HG02763 (cell line): ENCODE data around the gene SLC25A36.
"Not testable (repeated sequence)": the region's sequence is repeated elsewhere in the genome, so short reads cannot be mapped to it uniquely, and the experiment has no call there.

ENCODE experiments used
- ATAC-seq: cut with Tn5 transposase; IDR thresholded peaks from one replicate; pipeline ENCODE4 v1.9.1; 2021; ENCODE audit warnings: mild to moderate bottlenecking, moderate library complexity; ENCODE audit not compliant: unreplicated experiment

The SLC25A36 gene

DNA sequence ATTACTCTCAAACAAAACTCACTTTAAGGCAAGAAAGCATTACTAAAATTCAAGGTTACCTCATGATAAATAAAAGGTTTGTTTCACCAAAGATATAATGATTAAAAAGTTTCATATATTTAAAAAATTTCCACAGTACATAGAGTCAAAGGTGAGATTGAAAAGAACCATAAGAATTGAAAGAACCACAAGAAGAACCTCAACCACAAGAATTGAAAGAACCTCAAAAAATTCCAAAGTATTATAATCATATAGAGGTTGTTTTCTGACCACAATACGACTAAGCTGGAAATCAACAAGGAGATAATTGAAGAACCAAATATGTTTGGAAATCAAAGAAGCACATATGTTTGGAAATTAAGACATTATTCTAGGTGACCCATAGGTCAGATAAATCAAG lies 52.7 kb downstream of the SLC25A36 start:
- no peak for ATAC-seq

DNA sequence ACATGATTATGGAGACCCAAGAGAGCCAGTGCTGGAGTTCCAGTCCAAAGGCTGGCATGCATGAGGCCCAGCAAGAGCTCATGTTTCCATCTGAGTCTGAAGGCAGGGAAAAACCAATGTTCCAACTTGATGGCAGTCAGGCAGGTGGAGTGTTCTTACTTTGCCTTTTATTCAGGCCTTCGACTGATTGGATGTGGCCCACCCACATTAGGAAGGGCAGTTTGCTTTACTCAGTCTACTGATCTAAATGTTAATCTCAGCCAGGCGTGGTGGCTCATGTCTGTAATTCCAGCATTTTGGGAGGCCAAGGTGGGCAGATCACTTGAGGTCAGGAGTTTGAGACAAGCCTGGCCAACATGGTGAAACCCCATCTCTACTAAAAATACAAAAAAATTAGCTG lies 53.2 kb downstream of the SLC25A36 start:
- not testable (repeated sequence) for ATAC-seq

DNA sequence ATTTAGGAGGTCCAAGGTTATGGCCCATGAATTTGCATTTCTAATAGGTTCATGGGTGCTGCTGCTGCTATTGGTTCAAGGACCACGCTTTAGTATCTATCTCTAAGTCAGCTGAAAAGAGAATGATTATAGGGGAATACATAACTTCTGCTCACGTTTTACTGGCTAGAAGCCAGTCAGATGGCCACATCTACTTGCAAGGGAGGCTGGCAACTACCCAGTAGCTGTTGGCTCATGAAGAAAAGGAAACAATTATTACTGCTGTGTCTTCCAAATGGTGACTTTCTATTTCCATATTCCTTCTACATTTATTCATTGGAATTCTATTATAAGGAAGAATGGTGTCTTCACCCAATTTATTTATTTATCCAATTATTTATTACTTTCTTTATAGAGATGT lies 54.2 kb downstream of the SLC25A36 start:
- ATAC-seq = no peak

DNA sequence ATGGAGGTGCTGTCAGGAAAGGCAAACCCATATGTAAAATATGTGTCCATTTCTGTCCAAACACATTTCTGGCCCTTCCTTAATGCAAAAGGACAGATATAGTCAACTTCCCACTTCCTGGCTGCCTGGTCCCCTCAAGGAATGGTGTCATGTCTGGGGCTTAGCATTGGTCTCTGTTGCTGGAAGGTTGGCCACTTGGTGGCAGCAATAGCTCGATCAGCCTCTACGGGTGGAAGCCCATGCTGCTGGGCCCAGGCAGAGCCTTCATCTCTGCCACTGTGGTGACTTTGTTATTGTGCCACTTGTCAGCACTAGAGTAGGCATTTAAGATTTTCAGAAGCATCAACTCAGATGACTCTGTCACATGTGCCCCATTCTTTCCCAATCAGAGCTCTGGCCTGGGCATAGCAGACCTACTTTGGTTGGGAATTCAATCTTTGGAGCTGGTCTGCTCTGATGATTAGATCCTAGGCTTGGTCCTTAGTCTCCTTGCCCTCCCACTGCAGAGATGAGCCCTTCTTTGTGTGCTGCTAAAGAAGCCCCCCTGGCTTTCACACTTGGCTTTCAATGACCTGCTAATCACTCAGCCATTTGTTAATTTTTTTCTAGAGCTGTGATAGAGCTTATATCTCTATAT lies 58.5 kb downstream of the SLC25A36 start:
- ATAC-seq = peak; percentile 53

DNA sequence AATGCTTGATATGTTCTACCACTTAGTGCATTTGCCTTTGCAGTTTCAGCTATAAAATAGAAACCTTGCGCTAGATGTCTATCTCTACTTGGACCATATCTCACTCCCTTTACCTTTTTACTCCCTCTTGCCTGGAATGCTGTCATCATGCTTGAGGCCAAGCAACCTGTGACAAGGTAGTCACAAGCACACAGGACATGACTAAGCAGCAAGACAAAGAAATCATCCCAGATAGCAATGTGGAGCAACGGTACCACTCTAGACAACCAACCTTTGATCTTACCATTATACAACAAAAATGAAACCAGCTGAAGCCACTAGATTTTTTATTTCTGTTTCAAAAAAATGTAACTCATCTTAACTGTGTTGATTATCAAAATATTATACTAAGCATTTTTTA lies 59.0 kb downstream of the SLC25A36 start:
- no peak for ATAC-seq

DNA sequence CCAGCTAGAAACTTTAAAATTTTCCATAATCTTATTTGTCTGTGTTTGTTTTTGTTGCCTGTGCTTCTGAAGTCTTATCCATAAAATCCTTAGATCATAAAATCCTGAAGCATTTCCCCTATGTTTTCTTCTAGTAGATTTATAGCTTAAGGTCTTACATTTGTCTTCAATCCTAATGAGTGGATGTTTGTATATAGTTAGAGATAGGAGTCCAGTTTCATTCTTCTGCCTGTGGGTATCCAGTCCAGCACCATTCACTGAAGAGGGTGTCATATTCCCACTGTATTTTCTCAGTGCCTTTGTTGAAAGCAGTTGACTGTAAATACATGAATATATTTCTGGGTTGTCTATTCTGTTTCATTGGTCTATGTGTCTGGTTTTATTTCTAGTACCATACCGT lies 64.7 kb downstream of the SLC25A36 start:
- ATAC-seq = no peak

DNA sequence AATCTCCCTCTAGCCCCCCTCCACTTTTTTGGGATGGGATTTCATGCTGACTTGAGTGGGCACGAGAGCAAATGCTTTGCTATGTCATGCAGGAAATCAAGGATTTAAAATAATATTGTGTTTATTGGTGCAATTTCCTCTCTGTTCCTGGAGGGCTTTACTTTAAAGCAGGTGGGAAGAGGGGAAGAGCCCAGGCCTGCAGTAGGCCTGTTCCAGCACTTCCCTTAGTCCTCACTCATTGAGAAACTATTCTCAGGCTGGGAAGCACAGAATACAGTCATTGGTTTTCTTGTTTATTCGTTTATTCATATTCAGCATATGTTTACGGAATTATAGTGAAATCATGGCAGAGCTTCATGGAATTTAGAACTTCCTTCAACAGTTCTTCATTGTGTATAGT lies 67.9 kb downstream of the SLC25A36 start:
- ATAC-seq = no peak

DNA sequence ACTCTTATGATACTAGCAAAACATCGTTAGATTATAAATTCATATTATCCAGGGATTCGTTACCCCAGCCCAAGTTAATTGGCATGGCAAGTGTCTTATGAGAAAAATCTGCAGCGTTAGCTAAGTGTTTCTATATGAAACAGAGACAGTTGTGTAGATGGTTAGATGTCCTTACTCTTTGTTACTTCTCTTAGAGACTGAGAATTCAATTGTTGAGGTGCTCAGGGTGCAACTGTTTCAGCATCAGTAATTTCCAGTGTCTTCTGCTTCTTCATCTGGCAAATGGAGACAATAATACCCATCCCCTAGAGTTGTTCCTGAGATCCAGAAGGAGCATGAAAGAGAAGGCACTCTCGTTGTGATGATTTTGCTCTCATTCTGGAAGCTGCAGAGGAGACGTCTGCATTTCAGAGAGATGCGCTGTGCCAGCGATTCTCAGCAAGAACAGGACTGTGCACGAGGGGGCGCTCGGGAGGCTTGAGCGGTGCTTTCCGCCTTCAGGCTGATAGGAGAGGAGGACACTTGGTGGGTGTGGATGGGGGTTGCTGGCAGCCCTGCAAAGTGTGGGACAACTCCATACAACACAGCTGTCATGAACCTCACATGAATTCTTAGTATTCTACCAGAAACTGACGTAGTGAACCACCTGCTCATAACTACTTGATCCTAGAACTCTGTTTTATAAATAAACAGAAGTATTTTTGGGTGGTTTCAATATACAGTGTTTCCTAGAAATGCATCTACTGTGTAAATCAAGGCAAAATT lies 69.8 kb downstream of the SLC25A36 start:
- ATAC-seq = no peak

DNA sequence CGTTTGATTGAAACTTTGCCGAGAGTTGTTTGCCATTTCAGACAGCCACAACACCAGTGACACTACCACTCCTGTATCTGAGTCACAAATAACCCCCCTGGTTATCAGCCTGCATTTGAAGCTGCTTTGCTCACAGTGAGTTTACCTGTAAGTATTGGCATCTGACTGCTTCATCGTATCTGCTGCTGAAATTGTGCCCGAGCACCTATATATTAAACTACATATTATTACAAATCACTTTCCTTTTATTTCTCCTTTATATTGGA lies 70.3 kb downstream of the SLC25A36 start:
- ATAC-seq = no peak

DNA sequence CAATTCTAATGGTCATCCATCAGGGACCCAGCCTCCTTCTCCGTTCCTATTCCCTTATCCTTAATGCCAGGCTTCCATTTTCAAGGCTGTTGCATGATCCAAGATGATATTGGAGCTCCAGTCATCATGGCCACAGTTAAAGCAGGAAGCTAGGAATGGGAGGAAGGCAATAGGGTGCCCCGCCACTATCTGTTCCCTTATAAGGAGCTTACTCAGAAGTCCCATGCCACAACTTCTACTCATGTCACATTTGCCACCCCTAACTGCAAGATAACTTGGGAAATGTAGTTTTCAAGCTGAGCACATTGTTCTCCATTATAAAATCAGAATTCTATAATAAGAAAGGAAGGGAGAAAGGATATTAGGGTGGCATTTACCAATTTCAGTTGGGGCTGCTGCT lies 70.9 kb downstream of the SLC25A36 start:
- no peak for ATAC-seq

DNA sequence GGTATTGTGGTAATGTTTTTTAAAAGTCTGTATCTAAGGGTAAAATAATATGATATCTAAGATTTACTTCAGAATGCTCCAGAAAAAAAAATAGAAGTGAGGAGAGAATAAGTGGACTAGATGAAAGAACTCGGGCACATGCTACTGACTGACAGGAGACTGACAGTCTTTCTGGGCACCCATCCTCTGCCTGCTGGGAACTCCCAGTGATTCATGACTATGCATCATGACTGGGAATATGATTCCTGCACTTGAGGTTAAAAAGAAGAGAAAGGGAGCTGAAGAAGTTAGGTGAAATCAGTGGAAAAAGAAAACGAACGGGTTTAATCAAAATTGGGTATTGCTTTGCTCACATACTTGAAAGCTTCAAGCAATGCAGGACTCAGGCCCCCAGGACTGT lies 73.8 kb downstream of the SLC25A36 start:
- no peak for ATAC-seq

DNA sequence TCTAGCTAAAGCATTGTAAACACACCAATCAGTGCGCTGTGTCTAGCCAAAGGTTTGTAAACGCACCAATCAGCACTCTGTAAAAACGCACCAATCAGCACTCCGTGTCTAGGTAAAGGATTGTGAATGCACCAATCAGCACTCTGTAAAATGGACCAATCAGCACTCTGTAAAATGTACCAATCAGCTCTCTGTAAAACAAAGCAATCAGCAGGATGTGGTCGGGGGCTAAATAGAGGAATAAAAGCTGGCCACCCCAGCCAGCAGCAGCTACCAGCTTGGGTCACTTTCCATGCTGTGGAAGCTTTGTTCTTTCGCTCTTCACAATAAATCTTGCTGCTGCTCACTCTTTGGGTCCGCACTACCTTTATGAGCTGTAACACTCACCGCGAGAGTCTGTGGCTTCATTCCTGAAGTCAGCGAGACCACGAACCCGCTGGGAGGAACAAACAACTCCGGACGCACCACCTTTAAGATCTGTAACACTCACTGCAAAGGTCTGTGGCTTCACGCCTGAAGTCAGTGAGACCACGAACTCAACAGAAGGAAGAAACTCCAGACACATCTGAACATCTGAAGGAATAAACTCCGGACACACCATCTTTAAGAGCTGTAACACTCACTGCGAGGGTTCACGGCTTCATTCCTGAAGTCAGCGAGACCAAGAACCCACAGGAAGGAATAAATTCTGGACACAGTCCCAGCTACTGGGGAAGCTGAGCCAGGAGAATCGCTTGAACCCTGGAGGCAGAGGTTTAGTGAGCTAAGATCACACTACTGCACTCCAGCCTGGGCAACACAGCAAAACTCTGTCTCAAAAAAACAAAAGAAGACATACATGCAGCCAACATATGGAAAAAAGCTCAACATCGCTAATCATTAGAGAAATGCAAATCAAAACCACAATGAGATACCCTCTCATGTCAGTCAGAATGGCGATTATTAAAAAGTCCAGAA lies 76.0 kb downstream of the SLC25A36 start:
- not testable (repeated sequence) for ATAC-seq

DNA sequence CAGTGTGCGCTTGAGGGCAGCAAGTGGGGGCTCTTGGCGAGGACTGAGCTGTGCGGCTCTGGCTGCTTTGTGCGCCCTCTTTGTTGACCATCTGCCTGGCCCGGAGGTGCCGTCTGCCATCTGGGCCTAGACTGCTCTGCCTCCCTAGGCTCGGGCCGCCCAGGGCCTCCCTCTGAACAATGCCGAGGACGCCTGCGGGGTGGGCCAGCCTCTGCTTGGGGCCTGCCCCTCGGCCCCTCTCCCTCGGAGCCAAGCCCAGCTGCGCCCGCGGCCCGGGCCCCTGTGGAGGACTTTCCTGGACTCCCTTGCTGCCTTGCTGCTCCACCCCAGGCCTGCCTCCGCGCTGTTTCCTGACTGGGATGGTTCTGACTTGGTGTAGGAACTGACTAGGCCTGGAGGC lies 77.6 kb downstream of the SLC25A36 start:
- no peak for ATAC-seq

DNA sequence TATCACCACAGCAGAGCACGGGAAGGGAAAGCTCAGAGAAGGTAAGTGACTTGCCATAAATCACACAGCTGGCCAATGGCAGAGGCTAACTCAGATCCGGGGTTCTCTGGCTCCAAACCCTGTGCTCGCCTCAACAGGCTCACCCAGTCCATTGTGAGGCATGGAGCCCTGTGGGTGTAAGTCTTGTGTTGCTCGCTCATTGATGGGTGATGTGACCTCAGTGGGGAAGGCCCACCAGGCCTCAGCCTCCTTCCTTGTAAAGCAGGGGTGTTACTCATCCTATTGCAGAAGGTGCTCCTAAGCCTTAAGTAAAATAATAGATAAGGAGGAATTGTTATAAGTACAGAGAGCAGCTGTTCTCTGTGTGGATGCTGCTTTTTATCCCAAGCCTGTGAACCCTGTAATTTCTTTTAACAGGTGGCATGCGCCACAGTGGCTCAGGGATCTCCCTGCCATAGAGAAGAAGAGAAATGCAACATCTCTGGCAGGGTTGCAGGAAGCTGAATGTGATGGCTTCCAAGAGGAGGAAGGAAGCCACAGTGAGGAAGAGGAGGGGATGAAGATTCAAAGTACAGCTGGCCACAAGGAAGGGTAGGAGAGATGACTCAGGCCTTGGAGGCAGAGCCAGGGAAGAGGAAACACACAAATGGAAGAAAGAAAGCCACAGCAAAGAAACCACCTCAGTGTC lies 78.7 kb downstream of the SLC25A36 start:
- no peak for ATAC-seq

DNA sequence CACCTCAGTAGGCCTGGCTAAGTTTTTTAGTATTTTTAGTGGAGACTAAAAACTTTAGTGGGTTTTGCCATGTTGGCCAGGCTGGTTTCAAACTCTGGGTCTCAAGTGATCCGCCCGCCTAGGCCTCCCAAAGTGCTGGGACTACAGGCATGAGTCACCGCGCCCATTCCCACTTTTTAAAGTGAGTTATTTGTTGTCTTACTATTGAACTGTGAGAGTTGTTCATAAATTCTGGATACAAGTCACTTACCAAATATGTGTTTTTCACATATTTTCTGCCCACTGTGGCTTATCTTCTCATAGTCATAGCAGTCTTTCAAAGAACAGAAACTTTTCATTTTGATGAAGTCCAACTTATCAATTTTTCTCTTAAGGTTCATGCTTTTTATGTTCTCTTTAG lies 79.6 kb downstream of the SLC25A36 start:
- ATAC-seq = no peak
